H1 (cell line): Measurements from ENCODE around the gene CAPZB. TPM values are rescaled to one million over a fixed set of nuclear protein-coding genes. Genes with fewer than 3 reads are reported as not detected.
A peak's percentile ranks its signal among the peaks of the same experiment; 100 is the strongest.

Experiments used
- CTCF ChIA-PET: fragments of 300-600 bp; sonication (Branson Sonifier 250); formaldehyde crosslinking; loops from one replicate; lab custom pipeline; 2021; ENCODE audit not compliant: partially characterized antibody; lab: Charles Lee
- POLR2A ChIA-PET: fragments of 300-600 bp; sonication (Branson Sonifier 250); formaldehyde crosslinking; loops from one replicate; lab custom pipeline; 2021; ENCODE audit warnings: inconsistent platforms; ENCODE audit not compliant: partially characterized antibody; lab: Charles Lee
- DNase-seq, 2 experiments: peaks; one replicate each; pipeline versions ENCODE4 v3.0.0 to v3.0.0-alpha.2; 2010 to 2022; ENCODE audit warnings: low spot score in 2 of 2, low read depth in 1 of 2, mixed read lengths in 1 of 2
- FAIRE-seq: peaks from 2 replicates; lab custom pipeline; 2011; peaks lifted over from hg19 to GRCh38; lab: Jason Lieb, UNC
- H2AFZ ChIP-seq: 2 replicates; pipeline ENCODE4 v1.8.1; 2012; ENCODE audit warnings: low read length, inconsistent platforms
- H2AK5ac ChIP-seq: 2 replicates; pipeline ENCODE4 v1.6.1; 2013; ENCODE audit warnings: low read depth, low read length
- H2BK120ac ChIP-seq: replicated peaks from 2 replicates; pipeline ENCODE3; 2013; ENCODE audit warnings: low read depth, low read length, inconsistent platforms
- H2BK12ac ChIP-seq: 2 replicates; pipeline ENCODE4 v1.6.1; 2013; ENCODE audit warnings: low read depth, low read length
- H2BK15ac ChIP-seq: 2 replicates; pipeline ENCODE4 v1.6.1; 2013; ENCODE audit warnings: low read length
- H2BK20ac ChIP-seq: 2 replicates; pipeline ENCODE4 v1.6.1; 2013; ENCODE audit warnings: low read length
- H2BK5ac ChIP-seq: 2 replicates; pipeline ENCODE4 v1.6.1; 2013; ENCODE audit warnings: low read depth, low read length
- H3K14ac ChIP-seq: 2 replicates; pipeline ENCODE4 v1.6.1; 2013; ENCODE audit warnings: inconsistent platforms; ENCODE audit not compliant: insufficient read length
- H3K18ac ChIP-seq: 2 replicates; pipeline ENCODE4 v1.6.1; 2013; ENCODE audit warnings: low read length; ENCODE audit errors: extremely low read depth
- H3K23ac ChIP-seq: 2 replicates; pipeline ENCODE4 v1.6.1; 2013; ENCODE audit warnings: inconsistent platforms; ENCODE audit not compliant: insufficient read length
- H3K23me2 ChIP-seq: 2 replicates; pipeline ENCODE4 v1.6.1; 2013; ENCODE audit warnings: low read depth, low read length
- H3K27ac ChIP-seq: 2 replicates; pipeline ENCODE4 v1.6.1; 2011; ENCODE audit warnings: low read depth, low read length, inconsistent platforms
- H3K27me3 ChIP-seq, 4 experiments: replicated peaks in 1 of 4; 1 replicate in 1 of 4; 2 replicates in 3 of 4; pipeline versions ENCODE4 v1.6.1 to v1.8.1; 2011 to 2013; ENCODE audit warnings: low read length in 3 of 4, mild to moderate bottlenecking in 3 of 4, inconsistent platforms in 2 of 4, mixed read lengths in 2 of 4, moderate library complexity in 1 of 4; ENCODE audit not compliant: control insufficient read depth in 3 of 4, insufficient read depth in 3 of 4; ENCODE audit errors: extremely low read depth in 1 of 4
- H3K36me3 ChIP-seq, 4 experiments: 2 replicates each; pipeline versions ENCODE4 v1.6.1 to v1.8.1; 2011 to 2013; ENCODE audit warnings: mild to moderate bottlenecking in 4 of 4, low read length in 3 of 4, moderate library complexity in 2 of 4, control low read depth in 1 of 4, inconsistent platforms in 1 of 4; ENCODE audit not compliant: insufficient read depth in 4 of 4, control insufficient read depth in 2 of 4
- H3K4ac ChIP-seq: replicated peaks from 2 replicates; pipeline ENCODE3; 2013; ENCODE audit warnings: low read length, low read depth, mixed read lengths, inconsistent platforms; ENCODE audit not compliant: insufficient read length
- H3K4me1 ChIP-seq, 4 experiments: replicated peaks in 1 of 4; 1 replicate in 1 of 4; 2 replicates in 3 of 4; pipeline versions ENCODE4 v1.6.1 to v1.8.1; 2011 to 2013; ENCODE audit warnings: low read length in 3 of 4, inconsistent platforms in 2 of 4, mixed read lengths in 1 of 4; ENCODE audit not compliant: insufficient read depth in 4 of 4, control insufficient read depth in 3 of 4
- H3K4me2 ChIP-seq, 2 experiments: 2 replicates each; pipeline versions ENCODE4 v1.6.1 to v1.8.1; 2011 to 2013; ENCODE audit warnings: low read depth in 2 of 2, low read length in 2 of 2, control low read depth in 1 of 2, inconsistent platforms in 1 of 2, mild to moderate bottlenecking in 1 of 2; ENCODE audit not compliant: insufficient read depth in 1 of 2
- H3K4me3 ChIP-seq, 4 experiments: fragments of 200-600, 300-600 bp in 1 of 4; sonication (generic), shearing (Covaris generic), sonication (Bioruptor Twin) in 1 of 4; 2 replicates each; pipeline versions ENCODE4 v1.5.1 to v1.8.1; 2011 to 2016; ENCODE audit warnings: low read length in 4 of 4, low read depth in 3 of 4, control low read depth in 2 of 4, inconsistent platforms in 2 of 4, mild to moderate bottlenecking in 2 of 4, mixed read lengths in 1 of 4, moderate library complexity in 1 of 4; ENCODE audit not compliant: insufficient read depth in 2 of 4; ENCODE audit errors: extremely low read depth in 1 of 4
- H3K56ac ChIP-seq: replicated peaks from 2 replicates; pipeline ENCODE3; 2013; ENCODE audit warnings: low read depth, mild to moderate bottlenecking, mixed read lengths, low read length, inconsistent platforms; ENCODE audit not compliant: insufficient read length
- H3K79me1 ChIP-seq: 2 replicates; pipeline ENCODE4 v1.6.1; 2013; ENCODE audit warnings: low read depth, low read length, control low read depth
- H3K79me2 ChIP-seq, 2 experiments: 2 replicates each; pipeline versions ENCODE4 v1.6.1 to v1.8.1; 2012 to 2013; ENCODE audit warnings: low read length in 2 of 2, mild to moderate bottlenecking in 2 of 2, inconsistent platforms in 1 of 2; ENCODE audit not compliant: insufficient read depth in 2 of 2, control insufficient read depth in 1 of 2
- H3K9ac ChIP-seq, 4 experiments: replicated peaks in 1 of 4; 1 replicate in 1 of 4; 2 replicates in 3 of 4; pipeline versions ENCODE4 v1.6.1 to v1.8.1; 2011 to 2013; ENCODE audit warnings: low read depth in 3 of 4, low read length in 3 of 4, control low read depth in 2 of 4, mild to moderate bottlenecking in 2 of 4, moderate library complexity in 2 of 4, inconsistent platforms in 1 of 4; ENCODE audit errors: extremely low read depth in 1 of 4
- H3K9me3 ChIP-seq, 2 experiments: 2 replicates each; pipeline versions ENCODE4 v1.6.1 to v1.8.1; 2012 to 2013; ENCODE audit warnings: mild to moderate bottlenecking in 2 of 2, moderate library complexity in 2 of 2, control low read depth in 1 of 2, inconsistent platforms in 1 of 2, low read depth in 1 of 2, low read length in 1 of 2, mixed read lengths in 1 of 2; ENCODE audit not compliant: insufficient read depth in 2 of 2
- H4K20me1 ChIP-seq, 2 experiments: replicated peaks in 1 of 2; 2 replicates each; pipeline versions ENCODE3 to v1.8.1; 2011 to 2013; ENCODE audit warnings: inconsistent platforms in 2 of 2, low read length in 2 of 2, mild to moderate bottlenecking in 1 of 2; ENCODE audit not compliant: insufficient read depth in 2 of 2, control insufficient read depth in 1 of 2
- H4K5ac ChIP-seq: 2 replicates; pipeline ENCODE4 v1.6.1; 2013; ENCODE audit warnings: low read length, low read depth, mixed read lengths, inconsistent platforms; ENCODE audit not compliant: insufficient read length
- H4K8ac ChIP-seq: 2 replicates; pipeline ENCODE4 v1.8.0; 2013; ENCODE audit warnings: mild to moderate bottlenecking, moderate library complexity, low read length, inconsistent platforms; ENCODE audit not compliant: insufficient read depth; ENCODE audit errors: extremely low read depth
- H4K91ac ChIP-seq: replicated peaks from 2 replicates; pipeline ENCODE3; 2013; ENCODE audit warnings: low read length, mixed read lengths, inconsistent platforms; ENCODE audit not compliant: insufficient read length
- KDM1A ChIP-seq: fragments of 200-600, 300-600 bp; sonication (generic); IDR thresholded peaks from 2 replicates; pipeline ENCODE4 v1.7.1; 2016; ENCODE audit warnings: mild to moderate bottlenecking, low read length, borderline replicate concordance
- PHF8 ChIP-seq: fragments of 200-600 bp; sonication (generic); conservative IDR thresholded peaks from 2 replicates; pipeline ENCODE4 v1.7.1; 2012; ENCODE audit warnings: low read depth, mild to moderate bottlenecking, inconsistent platforms, low read length, moderate library complexity
- POLR2A ChIP-seq, 2 experiments: IDR thresholded peaks; 1 replicate in 1 of 2; 2 replicates in 1 of 2; pipeline ENCODE4 v1.6.1; 2011; ENCODE audit warnings: low read depth in 2 of 2, low read length in 2 of 2, mild to moderate bottlenecking in 2 of 2; ENCODE audit errors: control extremely low read depth in 1 of 2
- SIX5 ChIP-seq: IDR thresholded peaks from 2 replicates; pipeline ENCODE4 v1.6.1; 2011; ENCODE audit warnings: mild to moderate bottlenecking, low read depth, low read length
- TAF1 ChIP-seq: IDR thresholded peaks from 2 replicates; pipeline ENCODE4 v1.6.1; 2011; ENCODE audit warnings: mild to moderate bottlenecking, low read depth, low read length
- WGBS, 2 experiments: shearing (Covaris generic) in 1 of 2; methylation state at CpG; one replicate each; pipeline versions ENCODE4 v1.1.6 to v1.1.7; 2013 to 2015; ENCODE audit warnings: low lambda C conversion rate in 2 of 2, mixed read lengths in 2 of 2, inconsistent platforms in 1 of 2, low coverage in 1 of 2, missing lambda C conversion rate in 1 of 2; ENCODE audit not compliant: insufficient replicate concordance in 2 of 2, insufficient coverage in 1 of 2, insufficient read length in 1 of 2; ENCODE audit errors: extremely low coverage in 1 of 2, missing lambda C conversion rate in 1 of 2; 5-methylcytosine and 5-hydroxymethylcytosine counted together
- polyA plus RNA-seq, 7 experiments: library from polyadenylated mRNA; depleted of rRNA in 3 of 7; stranded (reverse) in 5 of 7; unstranded in 2 of 7; fragments of >200 nt in 5 of 7; fragments of 200-250 nt in 2 of 7; gene quantifications; 1 replicate in 5 of 7; 2 replicates in 1 of 7; 4 replicates in 1 of 7; pipeline versions ENCODE4 v1.2.1 to v1.2.3, GENCODE V29; 2011 to 2013; ENCODE audit warnings: missing spikeins in 2 of 7, mixed read lengths in 2 of 7
- total RNA-seq: library from RNA; stranded (reverse); fragmentation: NEBNext Ultra II Directional; extraction: Animal tissue kit (Norgen Biotek cat#: 25700); gene quantifications from 2 replicates; pipeline ENCODE4 v1.2.1, GENCODE V29; 2021
- TF ChIP-seq, protein P1 (sequence below): IDR thresholded peaks from 2 replicates; pipeline ENCODE4 v1.6.1; 2012; ENCODE audit warnings: low read length, inconsistent platforms
- TF ChIP-seq, protein P2 (sequence below): IDR thresholded peaks from 2 replicates; pipeline ENCODE4 v1.6.1; 2012; ENCODE audit warnings: inconsistent platforms

Gene CAPZB
- total and polyA plus RNA-seq, 2 of the 8 experiments (the other 6 are each of a cell fraction or from before 2014, with no cell fraction given) = 162 to 371 TPM

DNA sequence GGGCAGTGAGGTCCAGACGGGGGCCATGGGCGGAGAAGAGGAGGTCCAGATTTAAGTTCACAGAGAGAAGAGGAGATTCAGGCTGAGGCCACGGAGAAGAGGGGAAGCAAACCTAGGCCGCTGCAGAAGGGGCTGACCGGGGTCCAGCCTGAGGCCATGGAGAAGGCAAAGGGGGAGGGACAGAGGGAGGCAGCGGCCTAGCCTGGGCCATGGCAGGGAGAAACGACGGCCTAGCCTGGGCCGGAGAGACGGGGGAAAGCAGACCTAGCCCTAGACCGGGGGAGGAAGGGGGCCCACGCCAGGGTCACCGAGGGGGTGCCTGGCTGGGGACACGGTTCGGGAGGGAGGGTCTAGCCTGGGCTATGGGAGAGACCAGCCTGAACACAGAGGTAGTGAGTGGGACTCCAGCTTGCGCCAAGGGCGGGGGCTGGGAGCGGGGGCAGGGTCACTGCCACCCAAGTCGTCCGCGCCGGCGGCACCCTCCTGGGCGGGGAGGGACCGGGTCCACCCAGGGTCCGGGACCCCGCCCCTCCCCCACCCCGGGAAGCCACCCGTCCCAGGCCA is 459 bp downstream of the CAPZB start:
- 3% methylated on average over 13 of the region's 29 CpGs; no CpG with 5 or more reads in 1 of the 2 experiments for WGBS, 2 experiments
- peak overlapping the region; percentile 98 for H2BK5ac ChIP-seq
- H4K20me1 ChIP-seq = peaks cover 26 to 33% of the 10 kb centered on the region in 2 experiments
- H4K5ac ChIP-seq = peak overlapping the region; percentile 87
- H2BK15ac ChIP-seq = peak overlapping the region; percentile 65; the same call in 1 of the 2 replicates
- no peak overlapping the region for H3K23ac ChIP-seq
- peak overlapping the region; percentile 92 for H3K27ac ChIP-seq
- H3K27me3 ChIP-seq = no peaks in the 10 kb centered on the region
- FAIRE-seq = no peak
- H3K23me2 ChIP-seq = peaks cover 17% of the 10 kb centered on the region
- no peak overlapping the region for H2AFZ ChIP-seq
- peak overlapping the region; percentile 89 for H3K14ac ChIP-seq
- no peak overlapping the region for H2AK5ac ChIP-seq
- peak in 1 of 2 experiments; percentile 77 for DNase-seq
- peaks cover 17% of the 10 kb centered on the region for H3K79me1 ChIP-seq
- H4K8ac ChIP-seq = peak overlapping the region; percentile 89
- CTCF ChIA-PET = interaction anchor here (8.6 kb wide), 1 partner anchor 16 kb away, joined by 53 read pairs; no protein-coding TSS in a partner anchor
- H3K36me3 ChIP-seq = peaks cover 0 to 9% (median 0%) of the 10 kb centered on the region in 4 experiments; a peak in 1 of 8 replicates
- H3K18ac ChIP-seq = peak overlapping the region; percentile 96
- TF ChIP-seq, protein P1, sequence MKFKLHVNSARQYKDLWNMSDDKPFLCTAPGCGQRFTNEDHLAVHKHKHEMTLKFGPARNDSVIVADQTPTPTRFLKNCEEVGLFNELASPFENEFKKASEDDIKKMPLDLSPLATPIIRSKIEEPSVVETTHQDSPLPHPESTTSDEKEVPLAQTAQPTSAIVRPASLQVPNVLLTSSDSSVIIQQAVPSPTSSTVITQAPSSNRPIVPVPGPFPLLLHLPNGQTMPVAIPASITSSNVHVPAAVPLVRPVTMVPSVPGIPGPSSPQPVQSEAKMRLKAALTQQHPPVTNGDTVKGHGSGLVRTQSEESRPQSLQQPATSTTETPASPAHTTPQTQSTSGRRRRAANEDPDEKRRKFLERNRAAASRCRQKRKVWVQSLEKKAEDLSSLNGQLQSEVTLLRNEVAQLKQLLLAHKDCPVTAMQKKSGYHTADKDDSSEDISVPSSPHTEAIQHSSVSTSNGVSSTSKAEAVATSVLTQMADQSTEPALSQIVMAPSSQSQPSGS = no peak
- TF ChIP-seq, protein P2, sequence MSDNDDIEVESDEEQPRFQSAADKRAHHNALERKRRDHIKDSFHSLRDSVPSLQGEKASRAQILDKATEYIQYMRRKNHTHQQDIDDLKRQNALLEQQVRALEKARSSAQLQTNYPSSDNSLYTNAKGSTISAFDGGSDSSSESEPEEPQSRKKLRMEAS = 0 out of 2 replicates have a peak, but pooled peaks have one; percentile 2
- TF ChIP-seq PHF8 (peak; percentile 35; the same call in 1 of the 2 replicates), TAF1 (0 out of 2 replicates have a peak, but pooled peaks have one; percentile 59), POLR2A (IDR thresholded peaks at IDR 0.05; ENCODE audit: control extremely low read depth in 1 of 2, low read depth in 2 of 2, low read length in 2 of 2) (peak in 1 of 2 experiments; percentile 45; a peak in 1 of 3 replicates), SIX5 (no peak), KDM1A (peak; percentile 57; the same call in 1 of the 2 replicates)
- peak overlapping the region; percentile 78; the same call in 1 of the 2 replicates for H2BK12ac ChIP-seq
- no peak overlapping the region for H2BK20ac ChIP-seq
- peak overlapping the region; percentile 6 for H3K4ac ChIP-seq
- H3K4me3 ChIP-seq = peak overlapping the region; percentile 83 to 99 (median 94)
- H3K9ac ChIP-seq = peak overlapping the region; percentile 84 to 92 (median 86)
- peak overlapping the region; percentile 34 for H3K56ac ChIP-seq
- H3K4me2 ChIP-seq = peak overlapping the region; percentile 78 to 82
- H4K91ac ChIP-seq = peak overlapping the region; percentile 68
- H2BK120ac ChIP-seq = peak overlapping the region; percentile 29
- H3K4me1 ChIP-seq = peaks cover 26 to 48% (median 35%) of the 10 kb centered on the region in 4 experiments
- no peaks in the 10 kb centered on the region for H3K9me3 ChIP-seq
- H3K79me2 ChIP-seq = peaks cover 33 to 58% of the 10 kb centered on the region in 2 experiments
- POLR2A ChIA-PET = interaction anchor here (1.0 to 6.1 kb wide), 6 partner anchors 11 to 43 kb away, joined by 3 to 86 read pairs (median 4); no protein-coding TSS in a partner anchor
